ENCODE results near the gene TRIM51. TPM values are rescaled to one million over a fixed set of nuclear protein-coding genes. Genes with fewer than 3 reads are reported as not detected.
"Not testable (repeated sequence)": the region's sequence is repeated elsewhere in the genome, so short reads cannot be mapped to it uniquely, and the experiment has no call there.

TRIM51 gene
- not detected for polyA plus RNA-seq (ENCODE audit: insufficient read length)

- DNase-seq (ENCODE audit: low read depth) = not testable (repeated sequence)
Observed at GRCh38 chr11:55882997-55883396, at the start of gene TRIM51. Gene TRIM51, plus strand, starts transcription at chr11:55883297. Its CDS starts 2,132 bp downstream, at chr11:55885429.

GRCh38 chr11:55838452-55838851, 44.6 kb upstream of the TRIM51 start, which contains the start of gene OR5D16:
Gene OR5D16, plus strand, starts transcription at chr11:55838752. Its CDS starts 0 bp downstream, at chr11:55838752.
- no peak for DNase-seq (ENCODE audit: low read depth)

GRCh38 chr11:55847453-55847852, 35.6 kb upstream of the TRIM51 start:
- no peak for DNase-seq (ENCODE audit: low read depth)

GRCh38 chr11:55849037-55849436, 34.1 kb upstream of the TRIM51 start:
- DNase-seq (ENCODE audit: low read depth) = no peak

GRCh38 chr11:55852141-55852540, 31.0 kb upstream of the TRIM51 start:
- no peak for DNase-seq (ENCODE audit: low read depth)

- DNase-seq (ENCODE audit: low read depth) = no peak
Observed at GRCh38 chr11:55854704-55855103, 28.4 kb upstream of the TRIM51 start.

GRCh38 chr11:55867354-55867753, 15.7 kb upstream of the TRIM51 start:
- DNase-seq (ENCODE audit: low read depth) = not testable (repeated sequence)

GRCh38 chr11:55872731-55873130, 10.4 kb upstream of the TRIM51 start:
- not testable (repeated sequence) for DNase-seq (ENCODE audit: low read depth)

- not testable (repeated sequence) for DNase-seq (ENCODE audit: low read depth)
Observed at GRCh38 chr11:55873146-55873545, 10.0 kb upstream of the TRIM51 start.

GRCh38 chr11:55884995-55885394, 1.9 kb downstream of the TRIM51 start:
- DNase-seq (ENCODE audit: low read depth) = not testable (repeated sequence)

- DNase-seq (ENCODE audit: low read depth) = not testable (repeated sequence)
Observed at GRCh38 chr11:55885481-55885880, 2.4 kb downstream of the TRIM51 start.

GRCh38 chr11:55895216-55895615, 12.1 kb downstream of the TRIM51 start:
- DNase-seq (ENCODE audit: low read depth) = no peak

GRCh38 chr11:55902308-55902707, 19.2 kb downstream of the TRIM51 start:
- DNase-seq (ENCODE audit: low read depth) = no peak

GRCh38 chr11:55914482-55914881, 31.4 kb downstream of the TRIM51 start, which contains the start of gene OR5W2:
Gene OR5W2, minus strand, starts transcription at chr11:55914582. Its CDS starts 0 bp downstream, at chr11:55914582.
- no peak for DNase-seq (ENCODE audit: low read depth)

GRCh38 chr11:55920537-55920936, 37.4 kb downstream of the TRIM51 start:
- no peak for DNase-seq (ENCODE audit: low read depth)

GRCh38 chr11:55936300-55936699, 53.2 kb downstream of the TRIM51 start, which contains the start of gene OR5I1:
Gene OR5I1, minus strand, starts transcription at chr11:55936400. Its CDS starts 0 bp downstream, at chr11:55936400.
- DNase-seq (ENCODE audit: low read depth) = no peak

Other genes starting within 250 kb of the TRIM51 start
- not detected for gene OR4P4, start 248.2 kb upstream of the TRIM51 start, polyA plus RNA-seq (ENCODE audit: insufficient read length)
- not detected for gene OR4S2, start 235.0 kb upstream of the TRIM51 start, polyA plus RNA-seq (ENCODE audit: insufficient read length)
- not detected for gene OR4C6, start 221.1 kb upstream of the TRIM51 start, polyA plus RNA-seq (ENCODE audit: insufficient read length)
- gene OR5D13, start 109.9 kb upstream of the TRIM51 start, polyA plus RNA-seq (ENCODE audit: insufficient read length) = not detected
- gene OR5D14, start 87.7 kb upstream of the TRIM51 start, polyA plus RNA-seq (ENCODE audit: insufficient read length) = not detected
- not detected for gene OR5L1, start 71.9 kb upstream of the TRIM51 start, polyA plus RNA-seq (ENCODE audit: insufficient read length)
- not detected for gene OR5D18, start 63.7 kb upstream of the TRIM51 start, polyA plus RNA-seq (ENCODE audit: insufficient read length)
- not detected for gene OR5L2, start 56.1 kb upstream of the TRIM51 start, polyA plus RNA-seq (ENCODE audit: insufficient read length)
- not detected for gene OR5D16, start 44.5 kb upstream of the TRIM51 start, polyA plus RNA-seq (ENCODE audit: insufficient read length)
- gene OR5W2, start 31.3 kb downstream of the TRIM51 start, polyA plus RNA-seq (ENCODE audit: insufficient read length) = not detected
- not detected for gene OR5I1, start 53.1 kb downstream of the TRIM51 start, polyA plus RNA-seq (ENCODE audit: insufficient read length)
- not detected for gene OR10AG1, start 86.6 kb downstream of the TRIM51 start, polyA plus RNA-seq (ENCODE audit: insufficient read length)
- gene OR5F1, start 111.3 kb downstream of the TRIM51 start, polyA plus RNA-seq (ENCODE audit: insufficient read length) = not detected
- 0.01 TPM for gene OR5AS1, start 144.4 kb downstream of the TRIM51 start, polyA plus RNA-seq (ENCODE audit: insufficient read length)
- gene OR8I2, start 210.0 kb downstream of the TRIM51 start, polyA plus RNA-seq (ENCODE audit: insufficient read length) = not detected
- 0.08 TPM for gene OR8H2, start 220.4 kb downstream of the TRIM51 start, polyA plus RNA-seq (ENCODE audit: insufficient read length)
- gene OR8H3, start 239.1 kb downstream of the TRIM51 start, polyA plus RNA-seq (ENCODE audit: insufficient read length) = not detected